GM21515 (cell line): ENCODE measurements around the gene GRHL1.
"Not testable (repeated sequence)": the region's sequence is repeated elsewhere in the genome, so short reads cannot be mapped to it uniquely, and the experiment has no call there.

Experiments
- ATAC-seq: cut with Tn5 transposase; IDR thresholded peaks from one replicate; pipeline ENCODE4 v1.9.1; 2021; ENCODE audit not compliant: unreplicated experiment

GRHL1 gene, protein sequence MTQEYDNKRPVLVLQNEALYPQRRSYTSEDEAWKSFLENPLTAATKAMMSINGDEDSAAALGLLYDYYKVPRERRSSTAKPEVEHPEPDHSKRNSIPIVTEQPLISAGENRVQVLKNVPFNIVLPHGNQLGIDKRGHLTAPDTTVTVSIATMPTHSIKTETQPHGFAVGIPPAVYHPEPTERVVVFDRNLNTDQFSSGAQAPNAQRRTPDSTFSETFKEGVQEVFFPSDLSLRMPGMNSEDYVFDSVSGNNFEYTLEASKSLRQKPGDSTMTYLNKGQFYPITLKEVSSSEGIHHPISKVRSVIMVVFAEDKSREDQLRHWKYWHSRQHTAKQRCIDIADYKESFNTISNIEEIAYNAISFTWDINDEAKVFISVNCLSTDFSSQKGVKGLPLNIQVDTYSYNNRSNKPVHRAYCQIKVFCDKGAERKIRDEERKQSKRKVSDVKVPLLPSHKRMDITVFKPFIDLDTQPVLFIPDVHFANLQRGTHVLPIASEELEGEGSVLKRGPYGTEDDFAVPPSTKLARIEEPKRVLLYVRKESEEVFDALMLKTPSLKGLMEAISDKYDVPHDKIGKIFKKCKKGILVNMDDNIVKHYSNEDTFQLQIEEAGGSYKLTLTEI

GRCh38 chr2:9951522-9952285 lies at the start of gene GRHL1:
GRHL1 (plus strand) TSS chr2:9951693; CDS start chr2:9951834, 141 bp downstream.
- peak; percentile 96 for ATAC-seq

- no peak for ATAC-seq
Observed at GRCh38 chr2:9905413-9905812, 46.1 kb upstream of the GRHL1 start.

GRCh38 chr2:9907402-9907801 lies 44.1 kb upstream of the GRHL1 start:
- no peak for ATAC-seq

DNA sequence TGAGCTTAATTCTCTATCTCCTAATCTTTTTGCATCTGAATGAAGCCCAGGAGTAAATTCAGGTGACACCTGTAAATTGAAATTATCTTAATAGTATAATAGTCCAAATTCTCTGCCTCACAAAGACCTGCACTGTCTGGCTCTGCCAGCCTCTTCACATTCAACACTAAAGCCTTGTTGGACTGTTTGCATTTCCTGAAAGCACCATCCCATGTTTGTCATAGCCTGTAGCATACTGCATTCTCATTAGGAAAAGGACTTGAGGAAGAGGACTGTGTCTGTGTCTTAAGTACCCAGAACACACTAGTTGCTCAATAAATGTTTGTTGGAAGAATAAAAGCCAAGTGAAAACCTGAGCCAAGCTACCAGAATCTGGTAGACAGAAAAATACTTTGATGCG lies 42.9 kb upstream of the GRHL1 start:
- no peak for ATAC-seq

- no peak for ATAC-seq
Observed at GRCh38 chr2:9909106-9909505, 42.4 kb upstream of the GRHL1 start.

- no peak for ATAC-seq
Observed at GRCh38 chr2:9910699-9911098, 40.8 kb upstream of the GRHL1 start.

DNA sequence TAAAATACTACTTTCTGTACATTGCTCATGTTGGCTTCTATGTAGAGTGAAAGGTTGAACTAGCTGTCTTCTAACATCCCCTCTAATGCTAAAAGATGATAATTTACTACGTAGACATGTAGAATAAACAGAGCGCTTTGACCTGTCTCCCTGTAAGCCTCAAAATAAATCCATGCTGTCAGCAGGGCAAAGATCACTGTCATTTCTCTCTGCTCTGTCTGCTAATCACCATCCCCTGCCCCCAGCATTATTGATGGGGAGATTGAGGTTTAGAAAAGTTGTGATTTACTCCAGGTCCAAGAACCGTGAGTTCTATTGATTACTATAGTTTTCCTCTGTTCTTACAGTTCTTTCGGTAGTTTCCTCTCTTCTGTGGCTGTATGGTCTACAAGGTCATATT lies 39.0 kb upstream of the GRHL1 start:
- ATAC-seq, result no peak

- ATAC-seq, result peak; percentile 96
Observed at GRCh38 chr2:9914384-9915065, 37.0 kb upstream of the GRHL1 start.

DNA sequence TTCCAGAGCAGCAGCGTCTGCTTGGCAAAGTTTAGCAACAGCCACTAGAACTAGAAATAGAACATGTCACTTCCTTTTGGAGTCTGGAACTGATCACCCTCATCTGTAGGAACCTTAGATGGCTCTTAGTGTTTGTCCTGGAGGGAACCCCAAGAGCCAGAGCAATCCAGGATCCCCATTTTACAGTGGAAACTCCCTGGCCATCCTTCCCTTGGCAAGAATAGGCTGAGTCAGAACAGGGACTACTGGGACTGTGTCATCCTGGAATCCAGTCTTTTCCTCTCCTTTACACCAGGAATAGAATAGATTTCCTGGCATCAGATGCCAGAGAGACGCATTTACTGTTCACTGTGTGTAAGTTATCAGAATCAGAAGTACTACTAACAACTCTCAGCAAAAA lies 33.2 kb upstream of the GRHL1 start:
- ATAC-seq, result no peak

DNA sequence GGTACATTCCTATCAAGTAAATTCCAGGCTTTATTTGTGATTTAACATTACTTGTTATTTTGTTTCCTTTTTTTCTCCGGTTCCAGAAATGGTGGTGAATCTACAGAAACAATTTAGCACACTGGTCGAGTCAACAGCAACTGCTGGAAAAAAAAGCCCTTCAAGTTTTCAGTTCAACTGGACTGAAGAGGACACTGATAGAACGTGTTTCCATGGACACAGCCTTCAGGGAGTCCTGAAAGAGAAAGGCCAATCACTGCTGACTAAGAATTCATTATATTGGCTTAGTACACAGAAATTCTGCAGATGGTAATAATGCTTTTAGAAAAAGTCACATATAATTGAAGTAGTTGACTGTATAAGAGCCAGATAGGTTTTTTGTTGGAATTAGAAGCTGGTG lies 32.0 kb upstream of the GRHL1 start:
- no peak for ATAC-seq

DNA sequence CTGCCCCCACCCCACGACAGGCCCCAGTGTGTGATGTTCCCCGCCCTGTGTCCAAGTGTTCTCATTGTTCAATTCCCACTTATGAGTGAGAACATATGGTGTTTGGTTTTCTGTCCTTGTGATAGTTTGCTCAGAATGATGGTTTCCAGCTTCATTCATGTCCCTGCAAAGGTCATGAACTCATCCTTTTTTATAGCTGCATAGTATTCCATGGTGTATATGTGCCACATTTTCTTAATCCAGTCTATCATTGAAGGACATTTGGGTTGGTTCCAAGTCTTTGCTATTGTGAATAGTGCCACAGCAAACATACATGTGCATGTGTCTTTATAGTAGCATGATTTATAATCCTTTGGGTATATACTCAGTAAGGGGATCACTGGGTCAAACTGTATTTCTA lies 24.5 kb upstream of the GRHL1 start:
- ATAC-seq, result not testable (repeated sequence)

DNA sequence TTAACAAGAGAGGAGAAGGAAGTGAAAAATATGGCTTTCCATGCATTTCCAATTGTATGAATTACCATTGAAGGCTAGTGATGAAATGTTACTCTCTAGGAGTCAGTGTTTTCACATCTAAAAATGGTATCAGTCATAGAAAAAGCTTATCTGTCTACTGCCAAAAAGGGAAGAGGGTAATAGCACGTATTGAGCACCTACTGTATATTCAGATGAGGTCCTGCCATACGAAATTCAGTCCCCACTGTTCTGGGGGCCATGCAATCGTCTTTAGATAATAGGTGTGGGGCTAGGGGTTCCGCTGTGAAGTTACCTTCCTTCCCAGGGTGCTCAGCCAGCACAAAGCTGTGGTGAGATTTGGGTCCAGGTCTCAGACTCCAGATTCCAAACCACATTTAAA lies 14.2 kb upstream of the GRHL1 start:
- no peak for ATAC-seq

GRCh38 chr2:9937968-9938367 lies 13.5 kb upstream of the GRHL1 start:
- ATAC-seq, result no peak

GRCh38 chr2:9939587-9940485 lies 11.7 kb upstream of the GRHL1 start:
- no peak for ATAC-seq

GRCh38 chr2:9941196-9941995 lies 10.1 kb upstream of the GRHL1 start:
- ATAC-seq, result no peak

GRCh38 chr2:9941996-9942390 lies 9.5 kb upstream of the GRHL1 start:
- ATAC-seq, result no peak

GRCh38 chr2:9944330-9944758 lies 7.1 kb upstream of the GRHL1 start:
- no peak for ATAC-seq

DNA sequence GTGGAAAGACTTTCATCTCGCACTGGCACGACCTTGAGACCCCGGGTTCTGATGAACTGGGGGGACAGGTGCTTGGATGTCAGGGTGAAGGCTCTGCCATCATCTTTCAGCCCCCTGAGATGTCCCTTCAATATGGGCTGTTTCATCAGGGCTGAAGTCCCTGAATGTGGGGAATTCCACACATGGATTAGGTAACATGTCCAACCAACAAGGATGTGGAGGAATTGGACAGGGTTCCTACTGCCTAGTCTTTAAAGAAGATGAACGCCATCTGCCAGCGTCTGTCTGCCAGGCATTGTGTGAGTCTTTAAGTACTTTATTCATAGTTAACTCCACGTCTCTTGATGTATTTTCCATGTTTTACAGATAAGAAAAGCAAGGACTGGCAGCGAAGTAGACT lies 5.9 kb upstream of the GRHL1 start:
- ATAC-seq, result no peak

DNA sequence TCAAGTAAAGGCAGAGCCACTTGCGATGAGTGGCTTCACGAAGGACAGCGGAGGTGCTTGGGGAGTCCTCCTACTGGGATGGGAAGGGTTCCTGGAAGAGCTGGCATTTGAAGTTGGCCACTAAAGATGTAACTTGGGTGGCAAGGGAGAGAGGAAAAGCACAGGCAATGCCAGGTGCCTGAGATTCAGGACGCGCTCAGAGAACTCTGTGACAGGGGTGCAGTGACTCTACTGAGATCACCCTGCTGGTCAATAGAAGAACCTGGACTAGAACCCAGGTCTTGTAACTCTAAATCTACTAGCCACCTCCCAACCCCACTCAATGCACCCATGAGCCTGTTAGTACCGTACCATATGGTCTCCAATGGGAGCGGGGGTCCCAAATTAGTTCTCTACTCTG lies 5.4 kb upstream of the GRHL1 start:
- no peak for ATAC-seq
